Neuron (in vitro differentiated cells): ENCODE measurements around the gene CCR6.
"Not testable (repeated sequence)": the region's sequence is repeated elsewhere in the genome, so short reads cannot be mapped to it uniquely, and the experiment has no call there.

Experiments
- H2AFZ ChIP-seq: one replicate; pipeline ENCODE4 v1.6.1; 2013; ENCODE audit warnings: low read depth, mild to moderate bottlenecking, inconsistent platforms, low read length, moderate library complexity
- H3K27me3 ChIP-seq: one replicate; pipeline ENCODE4 v1.6.1; 2013; ENCODE audit warnings: low read length; ENCODE audit not compliant: insufficient read depth
- H3K36me3 ChIP-seq: one replicate; pipeline ENCODE4 v1.6.1; 2013; ENCODE audit warnings: low read length; ENCODE audit not compliant: insufficient read depth
- H3K4me1 ChIP-seq: one replicate; pipeline ENCODE4 v1.6.1; 2013; ENCODE audit warnings: low read length; ENCODE audit not compliant: insufficient read depth
- H3K4me3 ChIP-seq: 2 replicates; pipeline ENCODE4 v1.5.1; 2013; ENCODE audit warnings: mild to moderate bottlenecking, low read length, moderate library complexity
- H3K9me3 ChIP-seq: one replicate; pipeline ENCODE4 v1.6.1; 2013; ENCODE audit warnings: low read length

Gene CCR6

GRCh38 chr6:167122827-167123657 is at the start of gene CCR6:
Gene CCR6, plus strand, starts transcription at chr6:167123096. Its CDS starts 13,039 bp downstream, at chr6:167136135.
- peaks cover 9% of the 10 kb centered on the region for H3K4me1 ChIP-seq
- no peak within 1 kb of the TSS for H3K4me3 ChIP-seq
- no peaks in the 10 kb centered on the region for H3K27me3 ChIP-seq
- no peaks in the 10 kb centered on the region for H3K36me3 ChIP-seq
- no peaks in the 10 kb centered on the region for H3K9me3 ChIP-seq
- no peak within 1 kb of the TSS for H2AFZ ChIP-seq

DNA sequence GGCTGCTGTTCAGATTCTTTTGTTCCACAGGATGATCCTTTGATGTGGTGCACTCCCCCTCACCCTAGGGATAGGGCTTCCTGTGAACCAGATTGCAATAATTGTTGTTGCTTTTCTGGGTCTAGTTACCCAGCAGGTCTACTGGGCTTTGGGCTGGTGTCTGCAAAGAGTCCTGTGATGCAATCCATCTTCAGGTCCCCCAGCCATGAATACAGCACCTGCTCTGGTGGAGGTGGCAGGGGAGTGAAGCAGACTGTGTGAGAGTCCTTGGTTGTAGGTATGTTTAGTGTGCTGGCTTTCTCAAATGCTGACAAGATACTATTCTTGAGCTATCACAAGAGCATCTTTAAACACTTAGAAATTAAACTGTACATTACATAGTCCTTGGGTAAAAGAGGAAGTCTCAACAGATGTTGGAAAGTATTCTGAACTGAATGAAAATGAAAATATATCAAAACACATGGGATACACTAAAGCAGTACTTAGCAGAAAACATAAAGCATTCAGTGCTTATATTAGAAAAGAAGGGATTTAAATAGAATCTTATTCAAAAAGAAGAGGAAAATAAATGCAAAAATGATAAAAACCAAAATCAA is 49.1 kb upstream of the CCR6 start:
- no peaks in the 10 kb centered on the region for H3K9me3 ChIP-seq
- H3K4me3 ChIP-seq = no peak overlapping the region
- no peak overlapping the region for H2AFZ ChIP-seq
- no peaks in the 10 kb centered on the region for H3K27me3 ChIP-seq
- H3K36me3 ChIP-seq = no peaks in the 10 kb centered on the region
- H3K4me1 ChIP-seq = peaks cover 12% of the 10 kb centered on the region

- H3K27me3 ChIP-seq = no peaks in the 10 kb centered on the region
- no peaks in the 10 kb centered on the region for H3K36me3 ChIP-seq
- peaks cover 12% of the 10 kb centered on the region for H3K4me1 ChIP-seq
- H3K4me3 ChIP-seq = no peak overlapping the region
- no peak overlapping the region for H2AFZ ChIP-seq
- no peaks in the 10 kb centered on the region for H3K9me3 ChIP-seq
Measured at GRCh38 chr6:167077241-167077932, 45.5 kb upstream of the CCR6 start.

- no peaks in the 10 kb centered on the region for H3K27me3 ChIP-seq
- peaks cover 12% of the 10 kb centered on the region for H3K4me1 ChIP-seq
- no peaks in the 10 kb centered on the region for H3K36me3 ChIP-seq
- no peak overlapping the region for H2AFZ ChIP-seq
- H3K9me3 ChIP-seq = no peaks in the 10 kb centered on the region
- no peak overlapping the region for H3K4me3 ChIP-seq
Measured at GRCh38 chr6:167078745-167079144, 44.2 kb upstream of the CCR6 start.

DNA sequence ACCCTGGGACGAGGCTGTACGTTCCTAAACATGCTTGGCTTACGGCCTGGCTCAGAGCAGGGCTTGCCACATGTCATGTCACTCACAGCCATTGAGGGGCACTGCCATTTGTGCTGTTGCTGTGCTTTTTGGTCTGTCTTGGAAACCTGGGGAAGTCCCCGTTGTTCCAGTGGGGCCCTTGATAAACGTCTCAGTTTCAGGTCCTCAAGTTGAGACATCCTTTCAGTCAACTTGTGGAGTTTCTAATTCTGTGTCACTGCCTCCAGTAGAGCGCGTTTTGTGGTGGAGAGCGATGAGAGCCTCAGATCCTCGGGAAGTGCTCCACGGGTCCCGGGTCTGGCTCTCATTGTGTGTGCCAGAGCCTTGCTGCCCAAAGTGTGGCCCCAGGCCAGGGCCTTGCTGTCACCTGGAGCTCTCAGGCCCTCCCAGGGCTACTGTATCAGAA is 43.0 kb upstream of the CCR6 start:
- Histone ChIP-seq H3K9me3 (no peaks in the 10 kb centered on the region), H3K27me3 (no peaks in the 10 kb centered on the region), H3K4me3 (no peak overlapping the region), H3K36me3 (no peaks in the 10 kb centered on the region), H3K4me1 (peaks cover 12% of the 10 kb centered on the region), H2AFZ (no peak overlapping the region)

- peaks cover 2% of the 10 kb centered on the region for H3K9me3 ChIP-seq
Measured at GRCh38 chr6:167087857-167088354, 35.0 kb upstream of the CCR6 start.

DNA sequence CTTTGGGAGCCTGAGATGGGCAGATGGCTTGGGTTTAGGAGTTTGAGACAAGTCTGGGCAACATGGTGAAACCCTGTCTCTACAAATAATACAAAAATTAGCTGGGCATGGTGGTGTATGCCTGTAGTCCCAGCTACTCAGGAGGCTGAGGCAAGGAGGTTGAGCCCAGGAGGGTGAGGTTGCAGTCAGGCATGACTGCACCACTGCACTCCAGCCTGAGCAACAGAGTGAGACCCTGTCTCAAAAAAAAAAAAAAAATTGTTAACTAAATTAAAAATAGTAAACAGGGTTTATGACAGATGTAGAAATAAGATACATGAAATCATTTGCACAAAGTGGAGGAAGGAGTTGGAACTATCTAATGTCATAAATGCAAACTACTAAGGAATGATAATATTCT is 34.2 kb upstream of the CCR6 start:
- not testable (repeated sequence) for H3K27me3 ChIP-seq, H3K4me3 ChIP-seq, H3K9me3 ChIP-seq, H3K4me1 ChIP-seq, H3K36me3 ChIP-seq, H2AFZ ChIP-seq

More at GRCh38 chr6:167087857-167088354, 35.0 kb upstream of the CCR6 start:
- Histone ChIP-seq H3K4me1 (no peaks in the 10 kb centered on the region), H3K27me3 (no peaks in the 10 kb centered on the region), H3K4me3 (no peak overlapping the region), H2AFZ (no peak overlapping the region), H3K36me3 (no peaks in the 10 kb centered on the region)

DNA sequence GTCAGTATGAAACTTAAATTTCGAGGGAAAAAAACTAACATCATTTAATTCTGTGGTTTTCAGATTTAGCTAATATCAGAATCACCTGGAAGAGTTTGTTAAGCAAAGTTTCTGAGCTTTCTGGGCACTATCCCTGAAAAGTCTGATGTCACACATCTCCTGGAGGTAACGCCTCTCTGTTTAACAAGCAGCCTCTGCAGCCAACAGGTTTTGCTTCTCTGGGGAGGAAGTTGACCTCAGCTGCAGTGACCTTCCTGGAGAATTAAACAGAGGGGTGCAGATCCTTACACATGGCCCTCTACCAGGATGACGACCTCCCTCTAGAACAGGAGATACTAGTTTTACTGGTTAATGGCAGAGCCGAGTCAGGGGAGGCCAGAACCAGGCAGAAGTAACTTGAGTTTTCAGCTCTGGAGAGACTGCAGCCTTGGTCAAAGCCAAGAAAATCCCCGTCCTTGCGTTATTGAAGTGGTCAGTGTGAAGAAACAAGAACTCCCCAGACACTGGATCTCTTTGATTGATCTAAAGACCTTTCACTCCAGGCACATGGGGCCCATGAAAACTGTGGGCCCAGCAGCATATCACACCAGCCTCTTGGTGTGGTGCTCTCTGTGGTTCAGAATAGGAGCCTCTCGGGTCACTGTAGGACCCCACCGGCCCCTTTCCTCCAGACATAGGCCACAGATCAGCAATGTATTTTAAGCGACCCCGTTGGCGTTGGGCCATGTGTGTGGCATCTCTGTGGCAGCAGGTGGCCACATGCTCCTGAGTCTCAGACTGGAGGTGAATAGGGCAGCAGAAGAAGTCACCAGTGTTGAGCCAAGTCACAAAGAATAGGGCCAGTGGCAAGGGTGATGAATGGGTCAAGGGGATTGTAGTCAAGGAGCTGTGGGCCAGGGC is 33.4 kb upstream of the CCR6 start:
- Histone ChIP-seq H2AFZ (no peak overlapping the region), H3K4me3 (no peak overlapping the region), H3K27me3 (no peaks in the 10 kb centered on the region), H3K4me1 (no peaks in the 10 kb centered on the region), H3K9me3 (peaks cover 9% of the 10 kb centered on the region), H3K36me3 (no peaks in the 10 kb centered on the region)

- H2AFZ ChIP-seq = no peak overlapping the region
- peaks cover 3% of the 10 kb centered on the region for H3K4me1 ChIP-seq
- no peaks in the 10 kb centered on the region for H3K27me3 ChIP-seq
- no peak overlapping the region for H3K4me3 ChIP-seq
- no peaks in the 10 kb centered on the region for H3K36me3 ChIP-seq
- peaks cover 9% of the 10 kb centered on the region for H3K9me3 ChIP-seq
Measured at GRCh38 chr6:167090171-167090570, 32.7 kb upstream of the CCR6 start.

- H3K4me1 ChIP-seq = peaks cover 3% of the 10 kb centered on the region
- H3K4me3 ChIP-seq = no peak overlapping the region
- H2AFZ ChIP-seq = no peak overlapping the region
- no peaks in the 10 kb centered on the region for H3K27me3 ChIP-seq
- H3K36me3 ChIP-seq = no peaks in the 10 kb centered on the region
- peaks cover 12% of the 10 kb centered on the region for H3K9me3 ChIP-seq
Measured at GRCh38 chr6:167091026-167091804, 31.7 kb upstream of the CCR6 start.

- Histone ChIP-seq H2AFZ (no peak overlapping the region), H3K4me3 (no peak overlapping the region), H3K4me1 (peaks cover 3% of the 10 kb centered on the region), H3K9me3 (peaks cover 12% of the 10 kb centered on the region), H3K27me3 (no peaks in the 10 kb centered on the region), H3K36me3 (no peaks in the 10 kb centered on the region)
Measured at GRCh38 chr6:167091805-167092107, 31.1 kb upstream of the CCR6 start.
